GM12874 (cell line): ENCODE measurements around the gene MTOR.

Source experiments
- TF ChIP-seq, protein P1 (sequence below): IDR thresholded peaks from 2 replicates; pipeline ENCODE4 v1.5.1; 2011; ENCODE audit warnings: low read depth, mild to moderate bottlenecking, control low read depth, low read length, moderate library complexity; ENCODE audit not compliant: insufficient read depth

Gene MTOR

DNA sequence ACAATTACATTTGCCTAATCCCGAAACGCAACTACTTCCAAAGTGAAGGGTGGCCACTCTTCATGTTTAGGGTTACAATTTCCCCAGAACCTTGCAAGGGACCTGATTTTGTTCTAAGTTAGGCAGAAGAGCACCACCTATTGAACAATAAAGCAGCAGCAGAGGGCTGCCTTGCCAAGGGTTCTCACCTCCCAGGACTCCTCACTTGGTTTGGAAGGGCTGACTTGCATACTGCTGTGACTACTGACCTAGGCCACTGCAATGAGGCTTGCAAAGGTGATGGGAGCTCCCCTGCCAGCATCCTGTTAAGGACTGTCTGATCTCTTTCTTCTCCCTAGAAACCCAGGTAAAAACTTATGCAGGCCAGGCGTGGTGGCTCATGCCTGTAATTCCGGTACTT lies 14.2 kb downstream of the MTOR start:
- TF ChIP-seq, protein P1, sequence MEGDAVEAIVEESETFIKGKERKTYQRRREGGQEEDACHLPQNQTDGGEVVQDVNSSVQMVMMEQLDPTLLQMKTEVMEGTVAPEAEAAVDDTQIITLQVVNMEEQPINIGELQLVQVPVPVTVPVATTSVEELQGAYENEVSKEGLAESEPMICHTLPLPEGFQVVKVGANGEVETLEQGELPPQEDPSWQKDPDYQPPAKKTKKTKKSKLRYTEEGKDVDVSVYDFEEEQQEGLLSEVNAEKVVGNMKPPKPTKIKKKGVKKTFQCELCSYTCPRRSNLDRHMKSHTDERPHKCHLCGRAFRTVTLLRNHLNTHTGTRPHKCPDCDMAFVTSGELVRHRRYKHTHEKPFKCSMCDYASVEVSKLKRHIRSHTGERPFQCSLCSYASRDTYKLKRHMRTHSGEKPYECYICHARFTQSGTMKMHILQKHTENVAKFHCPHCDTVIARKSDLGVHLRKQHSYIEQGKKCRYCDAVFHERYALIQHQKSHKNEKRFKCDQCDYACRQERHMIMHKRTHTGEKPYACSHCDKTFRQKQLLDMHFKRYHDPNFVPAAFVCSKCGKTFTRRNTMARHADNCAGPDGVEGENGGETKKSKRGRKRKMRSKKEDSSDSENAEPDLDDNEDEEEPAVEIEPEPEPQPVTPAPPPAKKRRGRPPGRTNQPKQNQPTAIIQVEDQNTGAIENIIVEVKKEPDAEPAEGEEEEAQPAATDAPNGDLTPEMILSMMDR = no peak

DNA sequence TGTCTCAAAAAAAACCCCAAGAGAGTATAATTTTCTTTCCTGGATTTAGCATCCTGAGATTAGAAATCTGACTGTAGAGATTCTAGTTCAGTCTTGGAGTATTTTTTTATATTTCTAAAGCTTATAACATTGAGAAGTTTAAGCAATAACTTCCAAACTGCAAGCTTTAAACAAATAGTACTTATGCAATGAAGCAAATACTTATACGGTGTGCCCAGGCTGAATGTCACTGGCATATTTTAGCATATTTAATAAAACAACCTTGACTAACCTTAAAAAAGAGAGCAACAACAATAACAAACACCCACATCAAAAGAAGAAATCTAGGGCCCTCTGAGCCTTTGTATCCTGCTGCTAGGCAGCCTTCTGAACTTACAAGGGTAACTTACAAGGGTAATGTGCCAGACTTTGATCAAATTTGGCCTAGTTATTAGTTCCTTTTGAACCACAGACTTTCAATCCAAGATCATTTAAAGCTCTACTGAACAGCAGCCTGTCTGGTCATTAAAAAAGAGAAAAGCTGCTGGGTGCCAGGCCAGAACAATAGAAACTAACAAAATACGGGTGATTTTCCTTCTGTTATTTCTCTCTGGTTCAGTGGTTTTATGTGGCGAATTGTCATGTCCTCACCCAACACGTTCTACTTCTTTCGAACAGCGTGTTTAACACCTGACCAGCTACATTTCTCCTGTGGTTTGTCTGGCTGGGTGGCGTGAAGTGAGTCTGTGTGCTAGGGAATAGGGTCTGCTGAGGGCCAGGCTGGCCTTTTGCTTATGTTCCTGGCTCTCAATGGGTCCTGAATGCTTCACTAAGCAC lies 16.2 kb downstream of the MTOR start:
- TF ChIP-seq, protein P1 = no peak

DNA sequence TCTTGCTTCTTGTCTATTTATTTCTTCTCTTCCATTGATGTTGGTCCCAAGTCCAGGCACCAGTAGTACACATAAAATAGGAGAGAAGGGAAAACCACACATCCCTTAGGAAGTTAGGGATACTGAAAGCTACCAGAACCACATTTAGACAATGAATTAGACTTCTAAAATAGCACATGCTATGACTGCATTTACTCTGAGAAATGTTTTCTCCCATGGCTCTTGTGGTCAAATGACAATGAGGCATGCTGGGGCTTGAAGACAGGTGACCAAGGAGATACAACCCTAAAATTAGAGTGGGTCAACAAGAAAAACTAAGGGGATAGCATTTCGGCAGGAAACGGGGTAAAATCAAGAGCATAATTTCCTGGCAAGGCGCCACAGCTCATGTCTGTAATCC lies 17.1 kb downstream of the MTOR start:
- TF ChIP-seq, protein P1 = no peak

DNA sequence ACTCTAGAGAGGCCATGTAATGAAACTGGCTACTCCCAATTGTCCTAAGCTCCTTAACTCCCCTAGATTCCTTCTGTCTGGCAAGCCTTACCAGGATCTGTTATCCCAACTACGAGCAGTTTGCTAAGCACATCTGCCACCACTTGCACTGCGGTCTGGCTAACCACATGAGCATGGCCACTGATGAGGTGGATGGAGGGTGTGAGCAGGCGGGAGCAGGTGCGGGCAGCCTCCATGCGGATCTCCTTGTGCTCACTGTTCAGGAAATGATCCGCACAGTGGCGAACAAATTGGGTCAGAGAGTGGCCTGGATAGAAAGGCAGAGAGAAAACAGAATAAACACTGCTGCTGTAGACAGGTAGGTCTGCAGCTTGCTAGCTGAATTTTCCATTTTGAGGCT lies 24.0 kb downstream of the MTOR start:
- TF ChIP-seq, protein P1 = no peak

DNA sequence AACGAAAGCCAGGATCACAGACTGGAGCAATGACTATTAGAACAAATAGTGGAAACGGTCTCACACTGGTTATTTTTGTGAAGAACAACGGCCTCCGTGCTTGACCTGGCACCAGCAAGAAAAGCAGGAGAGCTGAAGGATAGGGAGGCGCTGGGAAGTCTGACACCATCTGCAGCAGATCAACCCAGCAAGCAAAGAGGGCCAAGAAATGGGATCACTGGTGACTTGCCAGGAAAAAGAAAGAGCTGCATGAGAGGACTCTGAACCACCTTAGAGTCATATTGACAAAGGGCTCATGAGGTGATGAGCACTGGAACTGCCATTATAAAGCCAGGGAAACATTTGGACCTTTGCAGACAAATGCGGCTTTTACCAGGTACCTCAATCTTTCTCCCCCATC lies 25.0 kb downstream of the MTOR start:
- TF ChIP-seq, protein P1 = no peak

DNA sequence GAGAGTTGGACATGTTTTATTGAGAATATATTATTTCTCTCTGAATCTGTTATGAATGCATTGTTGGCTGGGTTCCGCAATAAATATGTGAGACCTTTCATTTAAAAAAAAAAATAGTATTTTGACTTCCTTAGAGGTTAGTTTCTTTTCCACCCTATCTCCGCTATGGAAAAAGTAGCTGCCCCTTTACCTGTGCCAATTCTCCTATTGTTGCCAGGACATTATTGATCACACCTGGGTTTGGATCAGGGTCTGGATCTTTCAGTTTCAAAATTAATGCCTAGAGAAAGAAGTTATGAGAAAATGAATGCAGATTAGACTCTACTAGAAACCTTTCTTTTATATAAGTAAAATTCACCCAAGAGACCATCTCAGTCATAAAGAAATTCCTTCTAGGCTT lies 29.1 kb downstream of the MTOR start:
- TF ChIP-seq, protein P1 = no peak

DNA sequence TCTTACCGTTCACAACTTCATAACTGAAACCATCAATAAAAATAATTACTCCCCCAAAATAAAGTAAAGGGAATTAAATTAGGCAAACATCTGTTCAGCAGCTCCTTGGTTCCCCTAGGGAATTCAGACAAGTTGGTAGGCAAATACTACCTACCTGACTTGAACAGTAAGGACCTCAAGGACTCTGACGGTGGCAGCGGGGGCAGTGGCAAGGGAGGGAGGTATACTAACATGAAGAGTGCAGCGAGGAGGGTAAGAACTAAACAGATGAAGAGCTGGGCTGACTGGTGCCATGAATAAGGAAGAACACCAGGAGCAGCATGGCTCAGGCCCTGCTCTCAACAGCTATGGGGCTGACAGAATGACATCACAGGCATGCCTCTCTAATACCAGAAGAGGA lies 33.1 kb downstream of the MTOR start:
- TF ChIP-seq, protein P1 = no peak
